Measurements from ENCODE around the gene MGAT5. TPM values are rescaled to one million over a fixed set of nuclear protein-coding genes. Genes with fewer than 3 reads are reported as not detected.

The MGAT5 gene
- total RNA-seq, 2 experiments from 2014 or later = 36.9 to 42.2 TPM

DNA sequence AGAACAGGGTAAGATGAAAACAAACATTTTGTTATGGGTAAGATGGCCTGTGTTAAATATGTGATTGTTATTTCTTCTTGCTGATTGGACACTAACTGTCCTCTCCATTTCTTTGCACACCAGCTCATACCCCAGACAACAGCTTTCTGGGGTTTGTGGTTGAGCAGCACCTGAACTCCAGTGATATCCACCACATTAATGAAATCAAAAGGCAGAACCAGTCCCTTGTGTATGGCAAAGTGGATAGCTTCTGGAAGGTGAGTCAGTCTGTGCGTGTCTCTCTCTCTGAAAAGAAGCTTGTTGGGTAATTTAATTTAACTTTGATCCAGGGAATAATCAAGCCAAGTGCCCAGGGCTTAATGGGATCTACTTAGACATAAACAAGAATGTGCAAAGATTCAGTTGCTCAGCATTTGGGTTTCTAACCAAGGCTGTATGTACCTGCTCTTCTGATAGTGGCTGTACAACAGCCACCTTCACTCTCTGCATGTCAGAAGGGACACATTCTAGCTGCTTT lies 108.3 kb downstream of the MGAT5 start:
- Mint-ChIP-seq H3K36me3 (ENCODE audit: low read depth) (peaks cover 20% of the 10 kb centered on the region), H3K9me3 (no peaks in the 10 kb centered on the region), H3K27ac (no peak overlapping the region), H3K4me3 (no peak overlapping the region), H3K4me1 (ENCODE audit: low read depth) (peaks cover 9% of the 10 kb centered on the region), H3K27me3 (no peaks in the 10 kb centered on the region)
- intact Hi-C loops (cut with micrococcal nuclease) = no loop called here
- ChIA-PET POLR2A (no interaction called here), CTCF (interaction anchor here (1.6 kb wide), 2 partner anchors 16 to 50 kb away, joined by 4 to 7 read pairs; no protein-coding TSS in a partner anchor)
- DNase-seq (no peak), ATAC-seq (no peak)
- TF ChIP-seq, protein P1, sequence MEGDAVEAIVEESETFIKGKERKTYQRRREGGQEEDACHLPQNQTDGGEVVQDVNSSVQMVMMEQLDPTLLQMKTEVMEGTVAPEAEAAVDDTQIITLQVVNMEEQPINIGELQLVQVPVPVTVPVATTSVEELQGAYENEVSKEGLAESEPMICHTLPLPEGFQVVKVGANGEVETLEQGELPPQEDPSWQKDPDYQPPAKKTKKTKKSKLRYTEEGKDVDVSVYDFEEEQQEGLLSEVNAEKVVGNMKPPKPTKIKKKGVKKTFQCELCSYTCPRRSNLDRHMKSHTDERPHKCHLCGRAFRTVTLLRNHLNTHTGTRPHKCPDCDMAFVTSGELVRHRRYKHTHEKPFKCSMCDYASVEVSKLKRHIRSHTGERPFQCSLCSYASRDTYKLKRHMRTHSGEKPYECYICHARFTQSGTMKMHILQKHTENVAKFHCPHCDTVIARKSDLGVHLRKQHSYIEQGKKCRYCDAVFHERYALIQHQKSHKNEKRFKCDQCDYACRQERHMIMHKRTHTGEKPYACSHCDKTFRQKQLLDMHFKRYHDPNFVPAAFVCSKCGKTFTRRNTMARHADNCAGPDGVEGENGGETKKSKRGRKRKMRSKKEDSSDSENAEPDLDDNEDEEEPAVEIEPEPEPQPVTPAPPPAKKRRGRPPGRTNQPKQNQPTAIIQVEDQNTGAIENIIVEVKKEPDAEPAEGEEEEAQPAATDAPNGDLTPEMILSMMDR (IDR thresholded peaks at IDR 0.05) = no peak

DNA sequence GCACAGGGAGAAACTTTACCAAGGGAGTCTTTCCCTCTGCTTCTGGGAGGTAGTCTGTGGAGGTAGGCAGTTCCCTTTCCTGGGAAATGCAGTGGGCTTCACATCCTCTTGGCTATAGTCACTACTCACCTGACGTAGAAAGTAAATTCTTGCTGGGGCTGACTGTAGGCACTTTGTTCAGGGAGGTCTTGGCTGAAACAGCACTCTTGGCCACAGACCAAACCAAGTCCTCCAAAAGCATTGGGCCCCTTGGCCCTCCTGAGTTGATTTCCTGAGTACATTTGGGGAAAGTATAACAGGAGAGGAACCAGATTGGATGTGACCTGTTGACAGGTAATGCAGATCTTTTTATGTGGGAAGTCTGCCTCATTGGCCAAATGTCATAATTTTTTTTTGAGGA lies 108.9 kb downstream of the MGAT5 start:
- intact Hi-C loops (cut with micrococcal nuclease) = no loop called here
- Mint-ChIP-seq H3K9me3 (no peaks in the 10 kb centered on the region), H3K4me3 (no peak overlapping the region), H3K36me3 (ENCODE audit: low read depth) (peaks cover 20% of the 10 kb centered on the region), H3K27ac (no peak overlapping the region), H3K4me1 (ENCODE audit: low read depth) (peaks cover 14% of the 10 kb centered on the region), H3K27me3 (no peaks in the 10 kb centered on the region)
- ChIA-PET POLR2A (no interaction called here), CTCF (interaction anchor here (1.6 kb wide), 1 partner anchor 49 kb away, joined by 7 read pairs; no protein-coding TSS in a partner anchor)
- ATAC-seq (no peak), DNase-seq (no peak)
- TF ChIP-seq, protein P1 (IDR thresholded peaks at IDR 0.05) = no peak

DNA sequence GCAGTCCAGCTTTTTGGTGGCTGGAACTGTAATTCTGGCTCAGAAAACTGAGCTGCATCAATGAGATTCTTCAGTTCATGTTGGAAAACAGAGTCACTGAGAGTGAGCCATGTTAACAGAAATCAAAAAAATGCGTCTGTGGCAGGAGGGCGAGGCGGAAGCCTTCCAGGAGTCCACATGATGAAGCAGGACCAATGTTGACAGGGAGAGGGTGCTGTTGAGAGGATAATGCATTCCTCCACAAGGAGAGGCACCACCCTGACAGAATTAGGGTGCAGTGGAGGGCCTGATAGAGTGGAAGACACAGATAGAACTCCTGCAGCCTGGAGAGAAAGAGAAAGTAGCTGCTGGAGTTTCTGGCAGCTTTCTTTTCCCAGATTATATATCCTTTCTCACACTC lies 111.5 kb downstream of the MGAT5 start:
- ATAC-seq = no peak
- Mint-ChIP-seq H3K27me3 (no peaks in the 10 kb centered on the region), H3K27ac (no peak overlapping the region), H3K4me3 (no peak overlapping the region), H3K4me1 (ENCODE audit: low read depth) (peaks cover 24% of the 10 kb centered on the region), H3K36me3 (ENCODE audit: low read depth) (peaks cover 8% of the 10 kb centered on the region), H3K9me3 (no peaks in the 10 kb centered on the region)
- TF ChIP-seq, protein P1 (IDR thresholded peaks at IDR 0.05) = no peak
- intact Hi-C loops (cut with micrococcal nuclease) = no loop called here
- CTCF ChIA-PET = interaction anchor here (1.3 to 1.4 kb wide), 2 partner anchors 245 to 247 kb away, joined by 3 to 5 read pairs; no protein-coding TSS in a partner anchor
- no peak for DNase-seq
- POLR2A ChIA-PET = interaction anchor here (0.8 kb wide), 1 partner anchor 109 kb away, joined by 3 read pairs; no protein-coding TSS in a partner anchor

DNA sequence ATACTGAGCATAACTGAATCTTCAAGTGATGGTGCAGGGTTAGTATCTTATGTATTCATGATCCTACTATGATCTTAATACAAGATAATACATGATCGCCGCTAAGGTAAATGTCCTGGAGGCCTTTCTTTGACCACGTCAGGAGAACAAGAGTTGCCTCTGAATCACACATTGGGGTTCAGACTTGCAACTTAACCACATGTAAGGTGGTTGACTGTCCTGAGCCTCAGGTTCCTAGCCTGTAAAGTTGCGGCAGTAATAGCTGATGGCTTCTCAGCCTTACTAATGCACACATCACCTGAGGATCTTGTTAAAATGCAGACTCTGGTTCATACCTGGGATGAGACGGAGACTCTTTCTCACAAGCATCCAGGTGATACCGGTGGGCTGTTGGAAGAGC lies 112.5 kb downstream of the MGAT5 start:
- no peaks in the 10 kb centered on the region for H3K9me3 Mint-ChIP-seq
- TF ChIP-seq, protein P1 (IDR thresholded peaks at IDR 0.05) = no peak
- H3K27ac Mint-ChIP-seq = no peak overlapping the region
- intact Hi-C loops (cut with micrococcal nuclease) = no loop called here
- no peak for ATAC-seq
- H3K27me3 Mint-ChIP-seq = no peaks in the 10 kb centered on the region
- no peak for DNase-seq
- POLR2A ChIA-PET = no interaction called here
- H3K36me3 Mint-ChIP-seq (ENCODE audit: low read depth) = peaks cover 4% of the 10 kb centered on the region
- CTCF ChIA-PET = interaction anchor here (1.4 kb wide), 1 partner anchor 248 kb away, joined by 3 read pairs; no protein-coding TSS in a partner anchor
- H3K4me3 Mint-ChIP-seq = no peak overlapping the region
- peaks cover 24% of the 10 kb centered on the region for H3K4me1 Mint-ChIP-seq (ENCODE audit: low read depth)

DNA sequence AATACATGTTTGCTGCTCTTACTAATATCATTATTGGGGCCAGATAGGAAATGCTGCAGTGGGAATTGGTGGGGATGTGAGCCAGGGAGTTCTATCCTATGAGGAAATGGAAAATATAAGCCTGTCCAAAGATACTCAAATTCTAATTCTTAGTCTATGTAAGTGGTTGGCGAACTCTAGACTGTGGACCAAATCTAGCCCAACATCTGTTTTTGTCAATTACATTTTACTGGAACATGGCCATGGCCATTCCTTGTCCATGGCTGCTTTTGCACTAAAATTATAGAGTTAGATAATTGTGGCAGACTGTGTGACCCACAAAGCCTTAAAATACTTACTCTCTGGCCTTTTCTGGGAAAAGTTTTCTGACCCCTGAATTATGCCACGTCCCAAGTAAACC lies 113.3 kb downstream of the MGAT5 start:
- Mint-ChIP-seq H3K9me3 (no peaks in the 10 kb centered on the region), H3K27me3 (no peaks in the 10 kb centered on the region), H3K4me3 (no peak overlapping the region), H3K36me3 (ENCODE audit: low read depth) (peaks cover 2% of the 10 kb centered on the region), H3K27ac (no peak overlapping the region), H3K4me1 (ENCODE audit: low read depth) (peaks cover 24% of the 10 kb centered on the region)
- CTCF ChIA-PET = interaction anchor here (1.4 to 1.5 kb wide), 2 partner anchors 160 to 249 kb away, joined by 3 to 4 read pairs; no protein-coding TSS in a partner anchor
- no peak for ATAC-seq
- no peak for DNase-seq
- intact Hi-C loops (cut with micrococcal nuclease) = no loop called here
- POLR2A ChIA-PET = no interaction called here
- TF ChIP-seq, protein P1 (IDR thresholded peaks at IDR 0.05) = no peak
